ENCODE data around the gene PRR22.

Gene PRR22

DNA sequence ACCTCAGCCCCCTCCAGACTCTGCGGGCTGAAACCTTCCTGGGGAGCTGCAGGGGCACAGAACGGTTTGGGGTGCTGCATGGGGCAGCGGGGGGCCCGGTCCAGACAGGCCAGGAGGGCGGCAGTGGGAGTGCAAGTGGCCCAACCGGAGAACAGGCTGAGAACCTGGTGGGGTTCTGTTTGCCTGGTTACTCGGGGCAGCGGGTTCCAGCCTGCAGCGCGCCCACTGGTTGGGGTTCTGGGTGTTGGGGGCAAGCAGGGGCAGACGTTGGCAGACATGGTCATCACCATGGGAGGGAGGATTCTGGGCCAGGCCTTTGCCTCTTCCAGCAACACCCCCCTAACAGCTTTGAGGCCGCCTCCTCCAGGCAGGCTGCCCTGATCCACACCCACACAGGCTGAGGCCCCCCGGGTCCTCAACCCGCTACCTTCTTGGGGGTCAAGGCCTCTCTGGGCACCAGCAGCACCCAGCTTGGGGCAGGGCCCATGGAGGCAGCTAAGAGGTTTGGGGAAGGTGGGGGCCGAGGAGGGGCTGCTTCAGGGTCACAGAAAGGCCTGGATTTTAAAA lies at the start of gene PRR22:
Gene PRR22 (minus strand): TSS at position 166 of the 567 bp plus-strand sequence. CDS start 86 bp downstream, at position 80.
- H3K4me3 ChIP-seq (ENCODE audit: low read depth, low read length), result no peak within 1 kb of the TSS
- TF ChIP-seq MAX (IDR thresholded peaks at IDR 0.05; ENCODE audit: low read depth, low read length), result no peak
- no peak for TF ChIP-seq MYC (IDR thresholded peaks at IDR 0.05; ENCODE audit: low read depth, low read length)
- TF ChIP-seq CTCF (IDR thresholded peaks at IDR 0.05; ENCODE audit: low read depth, low read length), result no peak
- DNase-seq (ENCODE audit: low read depth), result no peak

- no peak overlapping the region for H3K4me3 ChIP-seq (ENCODE audit: low read depth, low read length)
- no peak for TF ChIP-seq CTCF (IDR thresholded peaks at IDR 0.05; ENCODE audit: low read depth, low read length)
- no peak for TF ChIP-seq POLR2A (IDR thresholded peaks at IDR 0.05; ENCODE audit: extremely low read depth, insufficient read length)
- TF ChIP-seq MYC (IDR thresholded peaks at IDR 0.05; ENCODE audit: low read depth, low read length), result no peak
- no peak for TF ChIP-seq MAX (IDR thresholded peaks at IDR 0.05; ENCODE audit: low read depth, low read length)
Measured at GRCh38 chr19:5832527-5833216, 48.1 kb upstream of the PRR22 start.

DNA sequence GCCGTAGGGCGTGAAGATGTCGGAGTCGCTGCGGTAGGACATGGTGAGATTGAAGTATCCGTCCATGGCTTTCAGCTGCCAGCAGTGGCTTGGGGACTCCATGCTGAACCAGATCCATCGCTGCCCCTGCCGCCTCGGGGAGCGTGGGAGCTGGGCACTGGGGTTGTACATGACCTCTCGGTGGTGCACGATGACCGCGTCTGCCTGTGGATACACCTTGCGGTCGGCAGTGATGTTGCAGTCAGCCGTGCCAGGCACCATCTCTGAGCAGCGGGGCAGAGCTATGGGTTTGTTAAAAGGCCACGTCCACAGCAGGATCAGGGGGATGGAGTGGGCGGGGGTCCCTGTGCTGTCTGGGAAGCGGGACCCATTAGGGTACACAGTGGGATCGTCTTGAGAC lies 47.5 kb upstream of the PRR22 start:
- DNase-seq (ENCODE audit: low read depth), result no peak
- no peak overlapping the region for H3K4me3 ChIP-seq (ENCODE audit: low read depth, low read length)
- TF ChIP-seq POLR2A (IDR thresholded peaks at IDR 0.05; ENCODE audit: extremely low read depth, insufficient read length), result no peak
- TF ChIP-seq MAX (IDR thresholded peaks at IDR 0.05; ENCODE audit: low read depth, low read length), result no peak
- no peak for TF ChIP-seq CTCF (IDR thresholded peaks at IDR 0.05; ENCODE audit: low read depth, low read length)
- no peak for TF ChIP-seq MYC (IDR thresholded peaks at IDR 0.05; ENCODE audit: low read depth, low read length)

More at GRCh38 chr19:5832527-5833216, 48.1 kb upstream of the PRR22 start:
- no peak for DNase-seq (ENCODE audit: low read depth)

GRCh38 chr19:5831159-5831558 lies 46.6 kb upstream of the PRR22 start:
- no peak overlapping the region for H3K4me3 ChIP-seq (ENCODE audit: low read depth, low read length)
- DNase-seq (ENCODE audit: low read depth), result no peak
- no peak for TF ChIP-seq POLR2A (IDR thresholded peaks at IDR 0.05; ENCODE audit: extremely low read depth, insufficient read length)
- TF ChIP-seq MYC (IDR thresholded peaks at IDR 0.05; ENCODE audit: low read depth, low read length), result no peak
- TF ChIP-seq MAX (IDR thresholded peaks at IDR 0.05; ENCODE audit: low read depth, low read length), result no peak
- no peak for TF ChIP-seq CTCF (IDR thresholded peaks at IDR 0.05; ENCODE audit: low read depth, low read length)

DNA sequence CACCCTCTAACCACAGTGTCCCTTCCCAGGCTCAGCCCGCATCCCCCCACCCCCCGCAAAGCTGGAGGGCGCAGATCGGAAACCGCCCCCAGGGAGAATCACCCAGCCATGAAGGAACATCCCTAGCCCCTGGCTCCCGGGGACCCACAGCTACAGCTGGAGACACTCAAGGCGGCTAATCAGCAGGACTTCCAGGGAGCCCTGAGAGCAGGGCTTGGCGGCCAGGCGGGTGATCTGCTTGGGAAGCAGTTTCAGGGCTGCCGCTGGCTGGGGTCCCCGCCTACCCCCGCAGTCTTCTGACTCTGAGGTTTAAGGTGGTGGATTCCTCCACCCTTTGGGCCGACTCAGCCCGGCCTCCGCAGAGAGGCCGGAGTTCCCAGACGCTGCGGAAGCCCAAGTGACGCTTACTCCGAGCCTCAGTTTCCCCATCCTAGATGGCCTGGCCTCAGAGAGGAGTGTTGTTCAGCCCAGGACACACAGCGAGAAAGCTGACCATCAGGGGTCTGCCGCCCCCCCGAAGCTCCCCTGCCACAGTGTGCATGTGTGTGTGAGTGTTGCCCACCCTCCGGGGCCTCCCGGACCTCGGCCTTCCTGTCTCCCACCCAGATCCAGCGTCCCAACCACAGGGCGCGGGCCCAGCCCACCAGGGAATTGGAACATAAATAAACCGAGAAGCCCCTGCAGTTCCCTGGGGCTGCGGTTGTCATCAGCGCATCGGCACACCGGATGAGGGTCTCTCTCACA lies 45.2 kb upstream of the PRR22 start:
- TF ChIP-seq POLR2A (IDR thresholded peaks at IDR 0.05; ENCODE audit: extremely low read depth, insufficient read length) (no peak), CTCF (IDR thresholded peaks at IDR 0.05; ENCODE audit: low read depth, low read length) (no peak), MYC (IDR thresholded peaks at IDR 0.05; ENCODE audit: low read depth, low read length) (no peak)
- H3K4me3 ChIP-seq (ENCODE audit: low read depth, low read length), result no peak overlapping the region
- DNase-seq (ENCODE audit: low read depth), result no peak
